Effector memory CD4-positive, alpha-beta T cell (primary cell): Measurements from ENCODE around the gene IL10RB.
A peak's percentile ranks its signal among the peaks of the same experiment; 100 is the strongest.
"Not testable (repeated sequence)": the region's sequence is repeated elsewhere in the genome, so short reads cannot be mapped to it uniquely, and the experiment has no call there.

Experiments used
- DNase-seq, 3 donors: peaks; one replicate each; pipeline ENCODE4 v3.0.0-alpha.2; 2020
- H3K27ac ChIP-seq: 2 replicates; pipeline ENCODE4 v1.7.0; 2013; ENCODE audit warnings: mild to moderate bottlenecking, low read length, moderate library complexity; ENCODE audit not compliant: insufficient read depth, poor library complexity, severe bottlenecking
- H3K27me3 ChIP-seq: replicated peaks from 2 replicates; pipeline ENCODE4 v1.7.0; 2013; ENCODE audit warnings: mild to moderate bottlenecking, low read length; ENCODE audit not compliant: insufficient read depth, control insufficient read depth, poor library complexity, severe bottlenecking
- H3K36me3 ChIP-seq: 2 replicates; pipeline ENCODE4 v1.7.0; 2013; ENCODE audit warnings: mild to moderate bottlenecking, low read length, moderate library complexity; ENCODE audit not compliant: control insufficient read depth, insufficient read depth
- H3K4me1 ChIP-seq: 2 replicates; pipeline ENCODE4 v1.7.0; 2013; ENCODE audit warnings: low read length, mild to moderate bottlenecking; ENCODE audit not compliant: control insufficient read depth, insufficient read depth, poor library complexity, severe bottlenecking
- H3K4me3 ChIP-seq: 2 replicates; pipeline ENCODE4 v1.7.0; 2013; ENCODE audit warnings: low read length, low read depth, mild to moderate bottlenecking; ENCODE audit not compliant: insufficient read depth, poor library complexity, severe bottlenecking
- H3K9me3 ChIP-seq: 2 replicates; pipeline ENCODE4 v1.7.0; 2013; ENCODE audit warnings: mild to moderate bottlenecking, low read length, moderate library complexity; ENCODE audit not compliant: control insufficient read depth

IL10RB gene

GRCh38 chr21:33308586-33309490, 42.7 kb downstream of the IL10RB start:
- H3K9me3 ChIP-seq, result no peaks in the 10 kb centered on the region
- H3K36me3 ChIP-seq, result no peaks in the 10 kb centered on the region
- H3K27me3 ChIP-seq, result no peaks in the 10 kb centered on the region
- DNase-seq, result no peak
- H3K4me3 ChIP-seq, result no peak overlapping the region
- no peaks in the 10 kb centered on the region for H3K4me1 ChIP-seq
- H3K27ac ChIP-seq, result no peak overlapping the region

GRCh38 chr21:33309778-33310177, 43.6 kb downstream of the IL10RB start:
- Histone ChIP-seq H3K27me3 (no peaks in the 10 kb centered on the region), H3K4me1 (no peaks in the 10 kb centered on the region), H3K9me3 (no peaks in the 10 kb centered on the region), H3K27ac (no peak overlapping the region), H3K36me3 (no peaks in the 10 kb centered on the region), H3K4me3 (no peak overlapping the region)
- no peak for DNase-seq

- H3K9me3 ChIP-seq, result no peaks in the 10 kb centered on the region
- no peak overlapping the region for H3K4me3 ChIP-seq
- no peaks in the 10 kb centered on the region for H3K27me3 ChIP-seq
- H3K36me3 ChIP-seq, result no peaks in the 10 kb centered on the region
- H3K4me1 ChIP-seq, result no peaks in the 10 kb centered on the region
- no peak overlapping the region for H3K27ac ChIP-seq
- no peak for DNase-seq
Observed at GRCh38 chr21:33312121-33312520, 46.0 kb downstream of the IL10RB start.

DNA sequence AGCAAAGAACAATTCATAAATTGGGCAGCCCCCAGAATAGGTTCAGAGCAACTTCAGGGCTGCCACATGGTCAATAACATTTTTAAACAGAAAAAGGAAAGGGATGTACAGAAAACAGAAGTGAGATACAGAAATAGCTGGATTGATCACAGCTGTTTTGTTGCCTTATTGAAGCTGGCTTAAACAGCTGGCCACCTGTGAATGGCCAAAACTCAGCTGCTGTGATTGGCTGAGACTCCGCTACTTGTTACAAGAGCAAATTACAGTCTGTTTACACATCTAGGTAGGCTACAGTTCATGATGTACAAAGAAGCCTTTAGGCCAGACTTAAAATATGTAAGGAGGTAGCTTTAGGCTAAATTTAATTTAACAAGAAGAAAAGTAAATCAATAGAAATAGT, 47.0 kb downstream of the IL10RB start:
- no peak for DNase-seq
- Histone ChIP-seq H3K36me3 (no peaks in the 10 kb centered on the region), H3K4me1 (no peaks in the 10 kb centered on the region), H3K27ac (no peak overlapping the region), H3K9me3 (no peaks in the 10 kb centered on the region), H3K4me3 (no peak overlapping the region), H3K27me3 (no peaks in the 10 kb centered on the region)

DNA sequence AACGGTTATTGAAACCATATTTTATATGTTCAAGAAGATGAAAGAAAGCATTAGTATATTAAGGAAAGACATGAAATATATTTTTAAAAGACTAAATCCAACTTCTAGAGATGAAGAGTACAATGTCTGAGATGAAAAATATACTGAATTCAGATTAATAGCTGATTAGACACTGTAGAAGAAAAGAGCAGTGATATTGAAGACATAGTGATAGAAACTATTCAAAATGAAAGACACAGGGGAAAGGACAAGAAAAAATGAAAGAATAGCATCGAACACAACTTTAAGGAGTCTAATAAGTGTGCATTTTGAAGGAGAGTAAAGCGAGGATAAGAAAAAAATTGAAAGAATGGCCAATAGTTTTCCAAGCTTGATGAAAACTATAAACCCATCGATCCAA, 47.4 kb downstream of the IL10RB start:
- Histone ChIP-seq H3K27ac (no peak overlapping the region), H3K4me1 (no peaks in the 10 kb centered on the region), H3K4me3 (no peak overlapping the region), H3K9me3 (no peaks in the 10 kb centered on the region), H3K36me3 (no peaks in the 10 kb centered on the region), H3K27me3 (no peaks in the 10 kb centered on the region)
- no peak for DNase-seq

DNA sequence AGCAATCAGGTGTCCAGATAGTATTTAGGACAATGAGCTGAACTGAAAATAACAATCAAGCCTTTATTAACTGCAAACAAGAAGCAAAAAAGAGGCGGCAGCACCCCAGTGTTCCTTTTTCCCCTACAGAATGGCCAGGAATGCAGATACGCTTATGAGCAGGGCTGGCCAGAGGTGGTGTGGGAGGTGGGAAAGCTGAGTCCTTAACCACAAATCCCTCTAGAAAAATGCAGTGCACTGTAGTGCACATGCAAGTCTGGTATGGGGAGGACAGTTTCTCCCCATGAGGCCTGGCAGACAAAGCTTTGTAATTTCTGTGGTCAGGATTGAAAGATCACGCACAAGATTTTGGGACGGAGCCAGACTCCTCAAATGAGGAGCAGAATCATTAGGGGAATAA, 47.9 kb downstream of the IL10RB start:
- Histone ChIP-seq H3K36me3 (no peaks in the 10 kb centered on the region), H3K4me1 (no peaks in the 10 kb centered on the region), H3K4me3 (no peak overlapping the region), H3K27me3 (no peaks in the 10 kb centered on the region), H3K27ac (no peak overlapping the region), H3K9me3 (no peaks in the 10 kb centered on the region)
- no peak for DNase-seq

GRCh38 chr21:33315946-33316710, 50.0 kb downstream of the IL10RB start:
- H3K36me3 ChIP-seq, result no peaks in the 10 kb centered on the region
- H3K9me3 ChIP-seq, result no peaks in the 10 kb centered on the region
- H3K27me3 ChIP-seq, result no peaks in the 10 kb centered on the region
- no peak overlapping the region for H3K27ac ChIP-seq
- no peak overlapping the region for H3K4me3 ChIP-seq
- no peak for DNase-seq
- no peaks in the 10 kb centered on the region for H3K4me1 ChIP-seq

DNA sequence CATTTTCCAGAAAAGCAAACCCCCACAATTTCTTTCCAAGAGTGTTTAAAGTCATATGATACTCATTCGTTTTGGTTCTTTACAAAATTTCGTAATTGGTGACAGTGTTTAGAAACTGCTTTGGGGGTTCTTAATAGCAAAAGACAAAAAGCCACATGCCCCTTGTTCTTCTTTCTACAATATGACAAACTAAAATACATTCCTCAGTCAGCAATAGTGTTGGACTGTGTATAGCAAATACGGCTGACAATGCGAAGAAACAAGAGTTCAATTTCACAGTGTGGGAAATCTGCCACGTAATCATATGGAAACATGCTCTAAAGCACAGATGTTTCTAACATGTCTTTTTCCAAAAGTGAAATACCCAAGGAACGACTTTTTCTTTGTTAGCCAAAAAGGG, 51.0 kb downstream of the IL10RB start:
- Histone ChIP-seq H3K4me1 (no peaks in the 10 kb centered on the region), H3K4me3 (no peak overlapping the region), H3K27me3 (no peaks in the 10 kb centered on the region), H3K27ac (no peak overlapping the region), H3K36me3 (no peaks in the 10 kb centered on the region), H3K9me3 (no peaks in the 10 kb centered on the region)
- DNase-seq, result no peak

- H3K4me3 ChIP-seq, result no peak overlapping the region
- no peaks in the 10 kb centered on the region for H3K9me3 ChIP-seq
- DNase-seq, result no peak
- H3K4me1 ChIP-seq, result no peaks in the 10 kb centered on the region
- H3K36me3 ChIP-seq, result no peaks in the 10 kb centered on the region
- H3K27ac ChIP-seq, result no peak overlapping the region
- no peaks in the 10 kb centered on the region for H3K27me3 ChIP-seq
Observed at GRCh38 chr21:33317786-33318486, 51.8 kb downstream of the IL10RB start.

DNA sequence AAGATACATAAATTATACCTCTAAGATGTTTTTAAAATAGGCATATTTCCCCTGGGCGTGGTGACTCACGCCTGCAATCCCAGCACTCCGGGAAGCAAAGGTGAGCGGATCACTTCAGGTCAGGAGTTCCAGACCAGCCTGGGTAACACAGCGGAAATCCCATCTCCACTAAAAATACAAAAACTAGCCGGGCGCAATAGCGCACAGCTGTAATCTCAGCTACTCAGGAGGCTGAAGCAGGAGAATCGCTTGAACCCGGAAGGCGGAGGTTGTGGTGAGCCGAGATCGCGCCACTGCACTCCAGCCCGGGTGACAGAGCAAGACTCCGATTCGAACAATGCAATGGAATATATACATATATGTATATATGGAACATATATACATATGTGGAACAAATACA, 54.8 kb downstream of the IL10RB start:
- H3K9me3 ChIP-seq, H3K27me3 ChIP-seq, H3K27ac ChIP-seq, H3K4me1 ChIP-seq, H3K36me3 ChIP-seq, H3K4me3 ChIP-seq: not testable (repeated sequence)
- DNase-seq, result peak in 1 of 3 donors; percentile 12
